Right lobe of liver (tissue), 4 donors: ENCODE measurements around the gene PICALM.

Experiments used
- CTCF ChIP-seq, 4 donors: fragments of 200-600 bp in 3 of 4; fragments of 450-650 bp in 1 of 4; IDR thresholded peaks; one replicate each; pipeline versions ENCODE4 v1.5.1 to v1.8.0; 2016 to 2022; ENCODE audit warnings: antibody characterized with exemption in 4 of 4, mild to moderate bottlenecking in 2 of 4
- POLR2A ChIP-seq: fragments of 450-650 bp; IDR thresholded peaks from one replicate; pipeline ENCODE4 v1.6.1; 2017; ENCODE audit warnings: antibody characterized with exemption, mild to moderate bottlenecking
- donor health status: DM: no; HTN: no; CAD: no.
- donor health status: DM: no; HTN: no; CAD: no.
- donor health status: DM: no; HTN: yes; CAD: no.

GRCh38 chr11:85948884-85949283, 120.0 kb downstream of the PICALM start:
- TF ChIP-seq CTCF (IDR thresholded peaks at IDR 0.05) (no peak), POLR2A (no peak)
